ENCODE measurements around the gene GPR31. TPM values are rescaled to one million over a fixed set of nuclear protein-coding genes. Genes with fewer than 3 reads are reported as not detected.

GPR31 gene
- total RNA-seq, 1 donor from 2014 or later, result not detected

DNA sequence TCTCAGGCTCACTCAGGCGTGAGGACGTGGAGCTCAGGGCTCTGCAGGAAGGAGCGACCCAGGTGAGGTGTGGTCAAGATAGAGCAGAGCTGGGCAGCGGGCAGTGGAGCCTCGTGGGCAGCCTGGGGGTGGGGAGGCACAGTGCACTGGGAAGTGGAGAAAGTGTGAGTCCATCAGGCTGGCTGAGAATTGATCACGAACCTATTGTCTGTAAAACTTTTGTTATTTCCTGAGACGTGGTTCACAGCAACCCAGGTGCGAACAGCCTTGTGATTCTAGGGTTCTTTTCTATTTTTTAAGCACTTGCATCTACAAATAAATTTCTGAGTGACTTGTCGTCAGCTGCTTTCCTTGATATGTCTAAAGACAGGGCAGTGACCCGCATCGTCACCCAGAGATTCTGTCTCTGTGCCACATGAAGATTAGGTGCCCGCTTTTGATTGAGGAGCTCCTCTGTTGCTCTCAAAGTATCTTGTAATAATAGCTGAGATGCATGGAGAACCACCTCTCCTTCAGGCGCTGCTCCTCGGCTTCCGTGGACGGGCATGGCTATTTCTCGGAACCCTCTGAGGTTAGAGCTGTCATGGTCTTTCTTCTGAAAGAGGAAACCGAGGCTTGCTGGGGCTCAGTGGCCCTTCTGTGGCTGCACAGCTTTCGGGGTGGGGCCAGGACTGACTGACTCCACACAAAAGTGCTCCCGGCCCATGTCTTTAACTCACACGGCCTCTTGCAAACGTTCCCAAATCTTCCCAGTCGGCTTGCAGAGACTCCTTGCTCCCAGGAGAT lies 35.5 kb downstream of the GPR31 start:
- DNase-seq (ENCODE audit: low spot score in 2 of 2), result no peak
- FAIRE-seq, result no peak

- DNase-seq (ENCODE audit: low spot score in 2 of 2) (no peak), FAIRE-seq (no peak)
These were observed 36.4 kb downstream of the GPR31 start for GRCh38 chr6:167121335-167121841.

DNA sequence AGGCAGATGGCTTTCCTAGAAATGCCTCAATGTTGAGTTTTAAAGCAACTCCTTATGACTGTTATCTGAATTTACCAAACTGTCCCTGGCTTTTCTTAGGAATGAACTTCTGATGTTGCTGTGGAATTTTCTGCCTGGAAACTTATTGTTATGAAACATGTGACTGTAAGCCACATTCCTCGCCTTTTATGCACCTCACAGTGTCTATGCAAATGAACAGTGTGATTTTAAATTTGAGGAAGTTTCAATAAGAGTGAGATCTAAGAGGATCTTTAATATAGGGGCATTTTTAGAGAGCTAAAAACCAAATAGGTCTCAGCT lies 37.2 kb downstream of the GPR31 start:
- no peak for DNase-seq (ENCODE audit: low spot score in 2 of 2)
- no peak for FAIRE-seq

DNA sequence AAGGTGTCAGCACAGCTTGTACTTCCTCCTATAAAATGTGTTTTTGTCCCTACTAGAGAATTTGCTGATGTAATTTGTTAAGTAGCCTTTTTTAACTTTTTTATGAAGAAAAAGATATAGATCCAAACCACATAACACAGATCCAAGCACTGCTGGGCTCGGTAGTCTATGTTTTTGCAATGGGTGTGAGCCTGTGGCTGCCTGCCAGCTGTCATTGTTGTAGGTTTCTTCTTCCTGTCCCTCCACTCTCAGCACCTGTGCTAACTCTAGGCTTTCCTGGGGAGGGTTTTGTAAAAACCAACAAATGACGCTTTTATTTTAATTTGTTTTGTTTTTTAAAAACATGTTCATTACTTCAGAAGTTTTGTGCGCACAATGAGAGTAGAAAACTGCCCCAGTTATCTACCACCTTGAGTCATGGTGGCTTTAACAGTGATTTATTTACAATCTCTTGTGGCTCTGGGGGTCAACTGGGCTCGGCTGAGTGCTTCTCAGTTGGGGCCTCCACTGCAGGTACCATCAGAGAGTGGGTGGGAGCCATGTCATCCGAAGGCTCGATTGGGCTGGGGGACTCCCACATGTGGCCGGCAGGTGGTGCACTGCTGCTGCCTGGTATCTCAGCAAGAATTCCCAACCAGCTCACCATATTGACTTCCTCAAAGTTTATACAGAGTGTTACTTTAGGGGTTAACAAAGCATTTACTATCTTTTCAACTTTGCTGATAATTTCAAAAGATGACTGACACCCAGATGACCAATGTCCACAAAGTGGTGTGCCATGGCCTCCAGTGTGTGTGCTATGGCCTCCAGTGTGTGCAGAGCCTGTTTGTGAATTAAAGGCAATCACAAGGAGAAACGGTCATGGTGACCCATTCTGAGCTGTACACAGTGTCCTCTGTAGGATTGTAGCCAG lies 37.9 kb downstream of the GPR31 start:
- DNase-seq (ENCODE audit: low spot score in 2 of 2) (no peak), FAIRE-seq (no peak)

- DNase-seq (ENCODE audit: low spot score in 2 of 2), result no peak
- FAIRE-seq, result no peak
These were observed 38.9 kb downstream of the GPR31 start for GRCh38 chr6:167118839-167119238.

- FAIRE-seq (no peak), DNase-seq (ENCODE audit: low spot score in 2 of 2) (no peak)
These were observed 39.8 kb downstream of the GPR31 start for GRCh38 chr6:167118006-167118405.

DNA sequence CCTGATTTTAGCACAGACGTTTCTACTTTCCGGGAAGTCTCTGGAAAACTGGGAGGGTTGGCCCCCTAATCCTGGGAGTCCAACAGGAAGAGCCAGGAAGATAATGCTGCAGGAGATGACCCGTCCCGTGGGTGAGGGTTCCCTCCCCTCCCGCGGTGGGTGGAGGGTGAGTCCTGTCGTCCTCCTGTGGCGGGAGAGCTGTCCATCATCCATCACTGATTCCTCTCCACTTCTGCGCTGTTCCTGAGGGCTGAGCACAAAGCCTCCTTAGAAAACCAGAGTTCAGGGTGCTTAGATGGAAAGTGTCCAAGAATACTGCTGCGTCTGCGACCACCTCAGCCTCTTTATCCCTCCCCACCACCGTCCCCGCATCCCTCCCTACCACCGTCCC lies 40.9 kb downstream of the GPR31 start:
- FAIRE-seq (no peak), DNase-seq (ENCODE audit: low spot score in 2 of 2) (no peak)

DNA sequence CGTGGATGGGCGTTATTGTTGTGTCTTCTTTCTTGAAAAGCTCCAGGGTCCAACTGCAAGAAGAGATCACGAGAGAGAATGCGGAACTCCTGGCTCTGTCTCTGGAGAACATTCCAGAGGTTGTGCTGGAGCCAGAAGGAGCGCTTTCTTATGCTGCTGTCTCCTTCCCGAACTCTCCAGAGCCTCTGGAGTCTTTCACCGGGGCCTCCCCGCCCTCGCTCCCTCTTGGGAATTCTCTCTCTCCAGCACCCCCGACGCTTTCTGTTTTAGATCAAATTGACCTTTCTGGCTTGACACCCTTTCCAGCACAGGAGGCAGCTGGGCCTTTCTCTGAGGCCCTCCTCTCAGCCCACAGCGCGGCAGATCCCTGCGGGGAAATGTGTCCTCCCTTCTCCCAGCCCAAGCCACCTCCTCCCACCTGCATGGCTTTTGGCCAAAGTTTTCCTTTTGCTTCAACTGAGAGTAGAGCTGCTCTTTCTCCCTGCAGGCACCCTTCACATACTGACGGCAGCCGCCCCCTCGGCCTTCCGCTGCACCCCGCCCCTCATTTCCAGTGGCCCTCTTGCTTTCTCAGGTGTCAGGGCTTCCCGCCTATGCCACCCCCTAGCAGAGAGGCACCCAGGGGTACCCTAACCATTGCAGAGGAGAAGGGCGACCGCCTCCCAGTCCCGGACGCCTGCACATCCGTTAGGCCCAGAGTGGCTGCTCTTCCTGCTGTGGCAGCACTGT lies 41.5 kb downstream of the GPR31 start:
- FAIRE-seq, result no peak
- DNase-seq (ENCODE audit: low spot score in 2 of 2), result no peak

- FAIRE-seq (no peak), DNase-seq (ENCODE audit: low spot score in 2 of 2) (no peak)
These were observed 42.7 kb downstream of the GPR31 start for GRCh38 chr6:167115054-167115453.

DNA sequence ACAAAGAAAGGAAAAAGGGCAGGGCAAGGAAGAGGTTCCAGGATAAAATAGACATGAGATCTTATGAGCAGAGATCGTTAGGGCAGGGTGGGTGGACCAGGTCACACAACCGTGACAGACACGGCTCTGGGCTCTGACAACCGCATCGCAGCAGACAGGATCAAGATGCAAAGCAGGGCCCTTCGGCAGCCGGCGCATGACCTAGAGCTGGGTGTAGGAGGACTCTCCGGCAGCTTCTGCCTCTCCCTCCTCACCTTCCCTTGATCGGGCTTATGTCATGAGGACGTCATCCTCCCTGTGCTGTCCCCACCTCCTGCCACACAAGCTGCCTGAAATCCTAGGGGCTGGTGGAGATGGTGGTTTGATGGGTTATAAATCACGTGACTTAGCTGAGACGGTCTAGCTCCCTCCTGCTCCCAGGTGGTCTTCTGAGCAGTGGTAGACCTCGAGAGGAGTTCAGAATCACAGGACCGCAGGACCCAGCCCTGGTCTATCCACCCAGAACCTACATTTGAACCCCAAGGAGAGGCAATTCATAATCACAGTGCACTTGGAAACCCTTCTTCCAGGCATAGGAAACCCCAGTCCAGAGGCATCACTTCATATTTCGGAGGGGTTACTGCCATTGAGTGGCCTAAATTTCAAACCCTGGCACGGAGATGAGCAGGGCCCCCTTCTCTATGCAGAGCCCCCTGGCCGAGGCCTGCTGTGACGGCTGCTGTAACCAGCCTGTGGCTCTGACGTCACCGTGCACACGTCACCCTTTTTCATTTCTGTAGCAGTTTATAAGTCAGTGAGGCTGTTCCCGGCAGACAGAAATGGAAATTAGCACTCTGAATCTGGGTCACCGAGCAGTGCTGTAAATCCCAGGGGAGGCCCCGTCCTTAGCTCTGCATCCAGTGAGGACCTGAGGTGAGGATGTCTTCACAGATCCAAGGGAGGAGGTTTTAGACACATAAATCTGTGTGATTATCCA lies 43.6 kb downstream of the GPR31 start:
- peak in 1 of 2 donors; percentile 62 for DNase-seq (ENCODE audit: low spot score in 2 of 2)

GRCh38 chr6:167113047-167113754 lies 44.6 kb downstream of the GPR31 start:
- FAIRE-seq (no peak), DNase-seq (ENCODE audit: low spot score in 2 of 2) (no peak)

More for the DNA sequence above, 43.6 kb downstream of the GPR31 start:
- FAIRE-seq, result no peak

- DNase-seq (ENCODE audit: low spot score in 2 of 2) (no peak), FAIRE-seq (no peak)
These were observed 45.4 kb downstream of the GPR31 start for GRCh38 chr6:167112421-167112820.

GRCh38 chr6:167111597-167111996 lies 46.2 kb downstream of the GPR31 start:
- FAIRE-seq, result no peak
- DNase-seq (ENCODE audit: low spot score in 2 of 2), result no peak

DNA sequence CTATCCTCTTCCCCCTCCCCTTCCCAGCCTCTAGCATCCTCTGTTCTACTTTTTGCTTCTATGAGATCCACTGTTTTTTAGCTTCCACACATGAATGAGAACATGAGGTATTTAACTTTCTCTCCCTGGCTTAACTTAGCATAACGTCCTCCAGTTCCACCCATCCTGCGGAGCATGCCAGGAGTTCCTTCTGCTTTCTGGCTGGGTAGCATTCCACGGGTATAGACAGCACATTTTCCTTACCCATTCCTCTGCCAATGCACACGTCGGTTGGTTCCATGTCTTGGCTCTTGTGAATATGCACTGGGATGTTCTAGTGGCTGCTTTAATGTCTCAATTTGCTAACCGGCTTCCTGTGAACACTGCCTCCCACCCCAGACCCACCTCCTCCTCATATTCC lies 48.1 kb downstream of the GPR31 start:
- DNase-seq (ENCODE audit: low spot score in 2 of 2), result no peak
- no peak for FAIRE-seq

- FAIRE-seq (no peak), DNase-seq (ENCODE audit: low spot score in 2 of 2) (no peak)
These were observed 49.5 kb downstream of the GPR31 start for GRCh38 chr6:167108278-167108677.

DNA sequence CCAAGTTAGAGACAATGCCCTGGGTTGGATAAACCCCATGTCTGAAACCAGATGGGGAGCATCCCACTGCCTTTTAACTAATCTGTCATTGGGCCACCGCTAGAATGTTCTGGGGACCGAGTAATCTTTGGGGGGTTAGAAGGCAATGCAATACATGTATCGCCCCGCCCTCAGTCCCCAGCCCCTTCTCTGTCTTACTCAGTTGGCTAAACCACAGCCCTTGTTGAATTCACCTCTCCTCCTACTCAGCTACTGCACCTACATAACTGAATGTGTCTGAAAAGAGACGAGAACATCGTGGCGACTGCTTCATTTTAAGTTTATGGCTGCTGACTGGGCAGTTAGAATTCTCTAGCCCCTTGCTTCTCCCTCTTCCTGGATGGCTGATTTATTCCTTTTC lies 50.0 kb downstream of the GPR31 start:
- DNase-seq (ENCODE audit: low spot score in 2 of 2) (no peak), FAIRE-seq (no peak)

DNA sequence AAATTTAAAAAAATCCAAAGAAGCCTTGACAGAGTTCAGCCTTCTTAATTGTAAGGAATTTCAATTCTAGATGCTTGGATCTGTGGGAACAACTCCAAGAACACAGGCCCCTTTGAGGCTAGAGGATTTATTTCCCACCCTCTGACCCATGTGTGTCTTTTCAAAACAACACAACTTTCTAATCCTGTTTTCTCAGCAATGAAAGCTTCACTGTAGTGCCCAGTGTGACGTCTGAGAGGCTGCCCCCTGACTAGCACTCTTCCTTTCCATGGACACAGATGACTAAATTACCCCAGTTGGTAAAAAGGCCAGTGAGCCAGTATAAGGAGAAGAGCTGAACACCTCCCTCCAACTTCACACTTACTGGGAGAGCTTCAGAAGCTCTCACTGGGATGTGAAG lies 51.4 kb downstream of the GPR31 start:
- DNase-seq (ENCODE audit: low spot score in 2 of 2), result no peak

More for the DNA sequence above, 51.4 kb downstream of the GPR31 start:
- no peak for FAIRE-seq

Data from frontal cortex (tissue), 4 donors.